Hematopoietic multipotent progenitor cell treated with erythropoietin and hydrocortisone succinate and interleukin-3 and kit ligand, for 17 days (in vitro differentiated cells): ENCODE data around the gene PCDHA1.

ENCODE experiments used
- DNase-seq: peaks from one replicate; pipeline ENCODE4 v3.0.0-alpha.2; 2015; ENCODE audit warnings: low spot score

The PCDHA1 gene

DNA sequence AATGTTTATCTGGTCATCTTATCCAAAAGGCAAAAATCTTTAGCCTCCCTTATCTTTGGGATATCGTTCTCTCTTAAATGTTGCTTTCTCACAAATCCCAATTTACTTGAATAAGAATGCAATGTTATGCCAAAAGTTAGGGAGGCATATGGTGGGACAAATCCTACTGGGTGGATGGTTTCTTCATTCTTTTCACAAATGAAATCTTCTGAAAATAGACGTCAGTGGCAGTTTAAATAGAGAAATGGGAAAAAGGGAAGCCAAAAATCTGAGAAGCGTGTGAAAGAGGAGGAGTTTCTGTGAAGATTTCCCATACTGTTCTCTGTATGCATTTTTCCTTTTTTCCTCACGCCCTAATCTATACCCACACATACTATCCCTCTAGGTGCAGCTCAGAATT, 137.7 kb downstream of the PCDHA1 start:
- DNase-seq: no peak

DNA sequence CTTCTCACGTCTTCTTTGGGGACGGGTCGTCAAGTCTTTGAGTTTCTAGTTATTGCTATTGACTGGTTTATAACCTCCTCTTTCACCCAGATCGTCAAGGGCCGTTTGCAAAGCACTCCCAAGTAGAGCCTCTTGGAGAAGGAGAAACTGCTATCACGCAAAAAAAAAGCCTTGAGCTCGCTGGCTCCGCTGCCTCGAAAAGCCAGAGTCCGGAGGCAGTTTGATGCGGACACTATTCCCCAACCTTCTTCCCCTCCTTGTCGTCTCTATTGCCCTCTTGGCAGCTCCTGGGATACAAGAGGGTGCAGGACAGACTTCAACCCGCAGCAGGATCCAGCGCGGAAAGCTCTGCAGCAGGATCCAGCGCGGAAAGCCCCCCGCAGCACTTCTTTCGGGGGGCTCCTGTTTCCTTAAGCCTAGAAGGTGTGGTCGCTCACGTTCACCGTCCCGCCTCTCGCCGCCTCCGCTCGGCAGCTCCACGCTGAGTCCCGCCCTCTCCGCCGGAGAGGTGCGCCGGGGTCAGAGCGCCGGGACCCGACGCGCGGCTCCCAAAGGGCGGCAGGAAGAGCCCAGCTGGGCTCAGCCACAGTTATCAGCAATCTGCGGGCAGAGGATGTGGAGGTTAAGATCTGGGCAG, 140.0 kb downstream of the PCDHA1 start, which contains the start of gene PCDHAC1:
Gene PCDHAC1 (plus strand): TSS at position 494 of the 637 bp plus-strand sequence. CDS start 594 bp downstream, outside the sequence.
- no peak for DNase-seq

DNA sequence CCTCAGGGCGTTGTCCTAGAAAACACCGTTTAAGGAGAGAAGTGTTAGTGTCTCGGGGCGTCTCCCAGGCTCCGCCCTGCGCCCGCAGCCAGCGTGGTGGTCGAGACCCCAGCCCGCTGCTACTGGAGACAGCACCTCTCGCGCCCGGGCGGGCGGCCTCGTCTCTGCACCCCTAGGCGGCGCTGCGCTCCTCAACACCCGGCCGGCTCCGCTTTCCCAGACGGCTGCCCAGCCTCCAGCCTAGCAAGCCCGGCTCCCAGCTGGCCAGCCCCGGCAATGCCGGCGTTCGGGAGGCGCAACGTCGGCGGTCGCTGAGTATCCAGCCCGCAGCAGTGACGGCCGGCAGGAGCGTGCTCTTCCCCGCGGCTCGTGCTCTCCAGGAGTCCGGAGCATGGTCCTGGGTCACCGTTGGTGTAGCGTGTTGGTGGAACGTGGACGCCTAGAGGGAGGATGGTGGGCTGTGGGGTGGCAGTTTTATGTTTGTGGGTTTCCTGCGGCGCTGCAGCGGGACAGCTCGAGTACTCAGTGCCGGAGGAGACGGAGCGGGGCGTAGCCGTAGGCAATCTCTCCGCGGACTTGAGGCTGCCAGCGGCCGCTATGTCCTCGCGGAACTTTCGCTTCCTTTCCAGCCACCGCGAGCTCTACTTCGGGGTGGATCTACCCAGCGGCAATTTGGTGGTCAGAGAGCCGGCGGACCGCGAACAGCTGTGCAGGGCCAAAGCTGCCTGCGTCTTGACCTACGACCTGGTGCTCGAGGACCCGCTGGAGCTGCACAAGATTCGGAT, 140.7 kb downstream of the PCDHA1 start:
- no peak for DNase-seq

DNA sequence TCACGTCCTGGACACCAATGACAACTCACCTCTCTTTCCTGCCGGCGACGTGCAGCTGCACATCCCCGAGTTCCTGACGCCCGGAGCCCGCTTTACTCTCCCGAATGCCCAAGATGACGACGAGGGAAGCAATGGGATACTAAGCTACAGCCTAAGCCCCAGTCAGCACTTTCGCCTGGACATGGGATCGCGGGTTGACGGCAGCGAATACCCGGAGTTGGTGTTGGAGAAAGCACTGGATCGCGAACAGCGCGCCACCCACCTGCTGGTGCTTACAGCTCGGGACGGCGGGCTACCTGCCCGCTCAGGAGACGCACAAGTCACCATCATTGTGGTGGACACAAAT, 141.3 kb downstream of the PCDHA1 start:
- DNase-seq: no peak

DNA sequence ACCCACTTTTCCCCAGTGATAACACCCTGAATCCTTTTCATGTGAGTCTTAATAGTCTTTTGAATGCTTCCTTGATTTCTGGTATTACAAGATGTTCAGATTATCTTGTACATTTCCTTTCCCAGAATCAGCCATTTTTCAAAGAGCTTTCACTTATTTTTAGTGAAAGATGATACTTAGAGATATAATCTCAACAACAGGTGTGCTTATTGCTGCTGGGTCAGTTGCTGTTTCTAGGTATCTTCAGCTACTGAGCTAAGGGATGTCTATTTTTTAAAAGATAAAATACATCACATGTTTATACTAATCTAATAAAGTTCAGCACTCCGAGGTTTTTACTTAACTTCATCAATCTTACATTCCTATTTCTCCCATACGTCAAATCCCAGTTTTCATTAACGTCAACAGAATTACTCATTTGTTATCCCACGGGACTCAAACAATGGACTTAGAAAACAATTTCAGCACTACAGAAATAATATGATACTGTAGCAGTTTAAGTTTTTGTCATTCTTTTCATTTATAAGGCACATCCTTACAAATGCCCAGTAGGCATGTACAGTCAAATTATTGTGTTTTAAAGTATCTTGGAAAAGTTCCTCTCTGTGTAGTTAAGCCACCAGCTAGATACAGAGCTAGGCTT, 149.1 kb downstream of the PCDHA1 start:
- DNase-seq: no peak

DNA sequence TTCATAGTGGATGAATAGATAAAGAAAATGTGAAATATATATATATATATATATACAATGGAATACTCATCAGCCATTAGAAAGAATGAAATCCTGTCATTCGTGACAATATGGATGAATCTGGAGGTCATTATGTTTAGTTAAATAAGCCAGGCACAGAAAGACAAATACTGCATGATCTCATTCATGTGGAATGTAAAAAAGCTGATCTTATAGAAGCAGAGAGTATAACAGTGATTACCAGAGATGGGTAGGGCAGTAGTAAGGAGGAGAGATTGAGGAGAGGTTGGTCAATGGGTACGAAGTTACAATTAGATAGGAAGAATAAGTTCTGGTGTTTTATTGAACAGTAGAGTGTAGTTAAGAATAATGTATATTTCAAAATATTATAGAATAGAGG, 160.6 kb downstream of the PCDHA1 start:
- no peak for DNase-seq

DNA sequence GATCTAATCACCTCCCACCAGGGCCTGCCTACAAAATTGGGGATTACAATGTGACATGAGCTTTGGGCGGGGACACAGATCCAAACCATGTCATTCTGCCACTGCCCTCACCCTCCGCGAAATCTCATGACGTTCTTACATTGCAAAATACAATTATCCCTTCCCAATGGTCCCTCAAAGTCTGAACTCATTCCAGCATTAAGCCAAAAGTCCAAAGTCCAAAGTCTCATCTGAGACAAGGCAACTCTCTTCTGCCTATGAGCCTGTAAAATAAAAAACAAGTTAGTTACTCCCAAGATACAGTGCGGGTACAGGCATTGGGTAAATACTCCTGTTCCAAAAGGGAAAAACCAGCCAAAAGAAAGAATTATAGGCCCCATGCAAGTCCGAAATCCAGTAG, 165.7 kb downstream of the PCDHA1 start:
- no peak for DNase-seq

DNA sequence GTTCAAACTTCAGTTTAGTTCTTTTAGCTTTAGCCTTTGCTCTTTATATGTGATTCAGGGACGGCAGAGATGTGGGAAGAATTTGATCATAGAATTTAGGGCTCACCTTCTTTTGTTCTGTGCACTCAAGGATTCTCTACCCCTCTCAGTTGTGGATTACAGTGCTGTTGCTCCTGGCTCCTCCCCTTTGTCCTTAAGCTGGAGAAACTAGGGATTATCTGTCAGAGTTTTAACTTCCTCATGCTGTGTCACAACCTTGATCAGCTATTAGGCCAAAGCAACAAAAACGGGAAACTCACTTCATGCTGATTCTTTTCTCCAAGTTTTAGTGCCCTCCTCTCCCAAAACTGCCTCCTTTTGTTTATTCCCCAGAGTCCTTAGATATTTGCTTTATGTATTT, 167.3 kb downstream of the PCDHA1 start:
- DNase-seq: no peak

DNA sequence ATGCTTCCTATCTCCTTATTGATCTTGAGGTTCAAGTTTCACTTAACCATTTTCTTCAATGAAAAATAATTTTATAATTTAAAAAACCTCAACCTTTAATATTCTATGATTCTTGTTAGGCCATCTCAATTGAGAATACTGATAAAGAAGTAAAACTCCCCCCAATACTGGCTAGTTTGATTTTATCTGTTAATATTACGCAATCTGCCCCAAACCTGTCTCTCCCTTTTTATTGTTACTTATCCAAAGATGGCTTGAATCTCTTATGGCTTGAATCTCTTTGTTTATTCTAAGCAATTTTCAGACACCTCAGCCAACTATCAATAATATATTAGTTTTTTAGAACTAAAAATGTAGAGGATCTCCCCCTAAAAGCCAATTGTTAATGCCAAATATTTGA, 176.2 kb downstream of the PCDHA1 start:
- no peak for DNase-seq

DNA sequence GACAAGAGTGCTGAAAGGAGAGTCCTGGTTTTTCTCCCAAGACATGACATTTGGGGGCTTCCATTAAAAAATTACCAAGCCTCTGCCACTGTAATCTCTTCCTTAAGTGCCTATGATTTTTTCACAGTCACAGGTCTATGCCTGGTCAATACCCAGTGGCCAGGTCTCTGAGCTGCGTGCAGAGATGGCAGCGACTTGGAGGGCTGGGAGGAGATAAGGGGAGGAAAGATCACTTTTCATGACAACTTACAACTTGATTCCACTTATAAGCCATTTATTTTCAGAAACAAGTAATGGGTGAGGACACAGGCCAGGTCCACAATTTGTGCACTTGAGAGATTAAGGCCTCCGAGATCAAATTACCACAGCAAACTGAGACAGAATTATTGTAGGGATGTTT, 178.4 kb downstream of the PCDHA1 start:
- DNase-seq: no peak

DNA sequence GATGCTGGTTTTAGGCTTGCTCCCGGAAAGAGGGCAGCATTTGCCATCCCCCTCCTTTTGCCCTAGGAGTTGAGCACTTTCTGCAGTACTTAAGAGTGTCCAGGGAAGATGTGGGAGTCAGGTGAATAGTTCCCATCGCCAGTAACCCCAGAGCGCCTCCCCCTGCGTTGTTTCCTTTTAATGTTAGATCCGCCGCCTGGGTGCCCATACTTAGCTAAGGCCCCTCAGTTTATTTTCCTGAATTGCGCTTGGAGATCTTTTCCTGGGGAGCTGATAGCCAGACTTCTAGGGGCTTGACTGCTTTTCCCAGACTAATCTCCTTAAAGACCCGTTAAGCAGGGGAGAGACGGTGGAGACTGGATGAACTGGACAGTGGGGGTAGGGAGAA, 180.0 kb downstream of the PCDHA1 start:
- no peak for DNase-seq

DNA sequence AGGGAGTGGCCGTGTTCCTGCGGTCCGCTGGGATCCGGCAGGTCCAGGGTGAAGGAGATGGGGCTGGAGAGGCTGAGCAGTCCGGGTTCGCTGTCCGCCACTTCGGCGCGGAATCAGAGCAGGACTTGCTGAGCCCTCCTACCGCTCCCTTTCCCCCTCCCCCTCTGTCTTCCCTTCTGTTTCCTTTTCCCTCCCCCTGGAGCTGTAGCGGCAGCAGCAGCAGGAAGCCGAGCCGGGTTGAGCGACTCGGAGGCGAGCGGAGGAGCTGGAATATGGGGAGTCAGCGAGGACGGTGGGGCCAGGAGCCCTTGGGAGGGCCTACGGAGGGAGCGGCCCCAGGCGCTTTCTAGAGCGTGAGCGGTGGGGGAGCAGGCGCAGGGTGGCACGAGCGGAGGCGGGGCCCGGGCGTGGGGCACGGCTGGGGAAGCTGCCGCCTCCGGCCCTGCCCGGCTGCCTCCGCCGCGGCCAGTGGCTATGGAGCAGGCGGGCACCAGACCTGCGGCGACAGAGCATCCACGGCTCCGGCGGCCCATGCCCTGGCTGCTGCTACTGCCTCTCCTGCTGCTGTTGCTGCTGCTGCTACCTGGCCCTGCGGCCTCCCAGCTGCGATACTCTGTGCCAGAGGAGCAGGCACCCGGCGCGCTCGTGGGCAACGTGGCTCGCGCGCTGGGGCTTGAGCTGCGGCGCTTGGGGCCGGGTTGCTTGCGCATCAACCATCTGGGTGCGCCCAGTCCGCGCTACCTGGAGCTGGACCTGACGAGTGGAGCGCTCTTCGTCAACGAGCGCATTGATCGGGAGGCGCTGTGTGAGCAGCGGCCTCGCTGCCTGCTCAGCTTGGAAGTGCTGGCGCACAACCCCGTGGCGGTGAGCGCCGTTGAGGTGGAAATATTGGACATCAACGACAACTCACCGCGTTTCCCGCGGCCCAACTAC, 180.6 kb downstream of the PCDHA1 start, which contains the start of gene PCDHAC2:
Gene PCDHAC2 (plus strand): TSS at position 184 of the 933 bp plus-strand sequence. CDS start 291 bp downstream, at position 475.
- no peak for DNase-seq

DNA sequence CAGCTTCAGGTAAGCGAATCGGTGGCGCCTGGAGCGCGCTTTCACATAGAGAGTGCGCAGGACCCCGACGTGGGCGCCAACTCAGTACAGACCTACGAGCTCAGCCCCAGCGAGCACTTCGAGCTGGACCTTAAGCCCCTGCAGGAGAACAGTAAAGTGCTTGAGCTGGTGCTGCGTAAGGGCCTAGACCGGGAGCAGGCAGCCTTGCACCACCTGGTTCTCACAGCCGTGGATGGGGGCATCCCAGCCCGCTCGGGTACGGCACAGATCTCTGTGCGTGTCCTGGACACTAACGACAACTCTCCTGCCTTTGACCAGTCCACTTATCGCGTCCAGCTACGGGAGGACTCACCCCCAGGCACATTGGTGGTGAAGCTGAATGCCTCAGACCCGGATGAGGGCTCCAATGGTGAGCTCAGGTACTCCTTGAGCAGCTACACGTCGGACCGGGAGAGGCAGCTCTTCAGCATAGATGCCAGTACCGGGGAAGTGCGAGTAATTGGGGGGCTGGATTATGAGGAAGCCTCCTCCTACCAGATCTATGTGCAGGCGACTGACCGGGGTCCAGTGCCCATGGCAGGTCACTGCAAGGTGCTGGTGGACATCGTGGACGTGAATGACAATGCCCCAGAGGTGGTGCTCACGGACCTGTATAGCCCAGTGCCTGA, 181.4 kb downstream of the PCDHA1 start:
- DNase-seq: no peak

DNA sequence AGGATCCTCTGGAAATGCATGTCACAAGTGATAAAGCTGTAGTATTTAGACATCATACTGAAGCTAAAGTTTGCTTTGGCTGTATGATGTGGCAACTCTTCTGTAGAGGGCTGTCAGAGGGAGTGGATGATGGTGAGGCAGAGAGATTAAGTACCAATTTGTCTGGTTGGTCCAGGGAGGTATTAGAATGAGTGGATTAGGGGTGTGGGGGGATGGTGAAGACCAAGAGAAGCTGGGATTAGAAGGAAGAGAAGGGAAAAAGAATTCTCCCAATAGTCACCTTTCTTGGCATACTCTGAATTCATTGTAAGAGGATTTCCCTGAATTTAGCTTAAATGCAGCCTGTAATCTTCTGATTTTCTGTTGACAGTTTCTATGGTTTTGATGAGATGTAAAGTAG, 183.9 kb downstream of the PCDHA1 start:
- no peak for DNase-seq

DNA sequence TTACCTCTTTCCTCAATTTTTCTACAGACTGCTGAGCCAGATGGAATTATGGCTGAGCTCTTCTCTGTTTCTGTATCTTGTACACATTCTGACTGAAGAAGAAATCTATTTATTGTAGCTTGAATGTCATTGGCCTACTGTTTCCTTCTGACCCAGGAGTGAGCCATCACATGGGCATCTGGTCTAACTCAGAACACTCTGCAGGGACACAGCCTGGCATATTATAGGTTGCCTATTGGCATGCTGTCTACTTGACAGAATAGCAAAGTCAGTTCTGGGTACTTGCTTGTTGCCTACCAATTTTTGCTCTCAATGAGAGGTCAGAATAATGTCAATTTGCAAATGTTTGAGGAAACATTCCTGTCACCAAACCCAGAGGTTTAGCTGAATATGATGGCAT, 187.6 kb downstream of the PCDHA1 start:
- DNase-seq: no peak

DNA sequence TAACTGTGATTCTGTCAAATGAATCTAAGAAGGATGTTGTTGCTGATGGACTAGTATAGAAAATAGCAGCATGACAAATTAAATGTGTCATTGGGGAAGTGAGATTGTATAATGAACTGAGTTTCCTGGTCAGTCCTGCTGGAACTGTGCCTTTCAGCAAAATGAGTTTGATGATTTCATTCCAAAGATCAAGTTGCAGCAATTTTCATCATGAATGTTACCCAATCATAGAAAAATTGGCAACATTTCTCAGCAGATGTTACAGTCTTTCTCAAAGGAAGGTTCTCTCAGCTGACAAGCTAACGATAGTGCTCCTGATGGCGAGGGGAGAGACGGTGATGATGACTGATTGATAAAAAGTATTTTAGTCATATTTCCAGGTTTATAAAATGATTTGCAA, 191.1 kb downstream of the PCDHA1 start:
- DNase-seq: no peak

DNA sequence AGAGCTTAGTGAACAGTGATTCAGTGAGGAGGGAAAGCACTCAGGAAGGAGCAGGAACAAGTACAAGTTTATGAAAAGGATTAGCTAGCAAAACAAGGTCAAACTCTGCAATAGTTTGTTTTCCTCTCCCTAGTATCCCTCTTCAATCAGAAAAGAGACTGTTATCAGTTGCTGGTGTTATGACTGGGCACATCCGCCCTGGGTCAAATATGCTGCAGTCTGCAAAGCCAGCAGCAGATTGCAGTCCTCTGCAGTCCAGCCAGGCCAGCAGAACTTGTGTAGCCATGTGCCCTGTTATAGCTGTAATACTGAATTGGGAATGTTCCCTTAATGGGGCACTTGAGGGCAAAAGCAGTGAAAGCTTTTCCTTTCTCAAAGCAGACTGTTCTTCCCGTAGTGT, 192.3 kb downstream of the PCDHA1 start:
- DNase-seq: no peak

DNA sequence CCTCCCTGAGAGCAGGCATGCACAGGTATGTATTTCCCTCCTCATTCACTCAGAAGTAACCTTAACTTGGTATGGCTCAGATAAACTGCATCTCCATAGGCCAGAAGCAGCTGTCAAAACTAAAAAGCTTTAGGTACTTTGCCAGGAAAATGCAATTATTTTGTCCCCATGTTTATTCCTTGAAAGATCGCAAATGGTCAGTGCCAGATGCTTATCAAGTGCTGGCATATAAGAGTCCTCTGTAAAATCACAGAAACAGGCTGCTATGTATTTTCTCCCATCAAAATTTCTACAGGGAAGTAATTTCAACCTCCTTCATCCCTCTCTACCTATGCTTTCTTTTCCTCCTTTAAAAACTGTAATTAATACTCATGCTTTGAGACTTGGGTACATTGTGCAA, 193.0 kb downstream of the PCDHA1 start:
- no peak for DNase-seq

DNA sequence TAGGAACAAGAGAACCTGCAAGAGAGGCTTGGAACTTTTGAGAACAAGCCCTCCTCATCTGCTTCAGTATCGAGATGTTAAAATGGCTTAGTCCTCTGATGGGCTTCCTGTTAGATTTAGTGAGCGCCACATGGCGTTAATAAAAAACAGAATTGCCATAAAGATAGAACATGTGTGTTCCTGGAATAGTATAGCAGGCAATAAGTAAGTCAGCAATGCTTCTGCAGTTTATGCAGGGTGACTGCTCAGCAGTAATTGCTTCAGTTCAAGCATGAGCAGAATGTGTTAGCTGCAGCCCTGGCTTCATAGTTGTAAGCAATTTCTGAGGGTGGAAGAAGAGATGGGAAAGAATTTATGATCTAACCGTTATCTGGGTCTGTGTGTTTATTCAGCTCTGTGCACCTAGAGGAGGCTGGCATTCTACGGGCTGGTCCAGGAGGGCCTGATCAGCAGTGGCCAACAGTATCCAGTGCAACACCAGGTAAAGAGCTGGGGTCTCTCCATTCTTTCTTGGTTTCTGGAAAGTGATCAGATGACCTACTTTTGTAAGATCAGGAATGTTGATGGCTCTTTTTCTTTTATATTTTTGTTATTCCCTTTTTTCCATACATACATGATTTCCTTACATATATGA, 196.3 kb downstream of the PCDHA1 start:
- DNase-seq: no peak

DNA sequence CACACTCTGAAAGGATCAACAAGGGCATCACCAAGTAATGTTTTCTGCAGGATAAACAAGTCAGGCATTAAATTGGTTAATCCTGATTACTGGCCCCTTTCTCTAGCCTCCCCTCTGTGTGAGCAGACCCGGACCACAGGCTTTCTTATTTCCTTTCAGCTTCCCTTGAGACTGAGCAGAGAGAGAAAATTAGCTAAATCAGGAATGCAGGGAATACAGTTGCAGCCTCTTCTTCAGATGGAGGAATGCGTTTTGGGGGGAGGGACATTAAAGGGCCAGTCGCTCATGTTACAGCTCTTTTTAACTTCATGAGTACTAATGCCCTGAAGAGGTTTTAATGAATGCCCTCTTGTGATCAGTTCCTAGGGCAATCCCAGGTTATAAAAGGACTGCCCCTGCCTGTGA, 200.2 kb downstream of the PCDHA1 start:
- no peak for DNase-seq

DNA sequence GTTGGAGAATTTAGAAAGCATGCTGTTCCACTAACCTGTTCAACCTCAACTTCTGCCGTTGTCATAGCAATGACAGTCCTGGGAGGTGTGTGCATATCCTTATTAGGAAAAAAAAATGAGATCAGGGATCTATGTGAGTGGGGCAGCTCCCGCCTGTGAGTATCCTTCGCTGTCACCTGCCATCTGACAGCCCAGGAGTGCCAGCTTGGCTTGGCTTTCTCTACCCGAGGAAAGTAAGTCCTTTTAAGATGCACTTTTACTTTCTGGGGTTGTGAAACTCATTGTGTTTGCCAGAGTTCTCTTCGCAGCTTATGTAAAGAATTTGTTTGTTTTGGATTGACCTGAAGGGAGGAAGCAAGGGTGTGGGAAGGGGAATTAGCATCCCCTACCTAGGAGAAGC, 202.2 kb downstream of the PCDHA1 start:
- DNase-seq: no peak
